K562 (cell line): ENCODE measurements around the gene SOWAHA. TPM values are rescaled to one million over a fixed set of nuclear protein-coding genes. Genes with fewer than 3 reads are reported as not detected.

Experiments
- ATF6 ChIP-seq: sonication (generic); formaldehyde crosslinking; IDR thresholded peaks from 2 replicates; pipeline ENCODE4 v1.4.0; 2020; ENCODE audit warnings: mild to moderate bottlenecking, missing genetic modification reagents
- ATF7 ChIP-seq: fragments of 450-650 bp; IDR thresholded peaks from 2 replicates; pipeline ENCODE4 v1.7.1; 2014; ENCODE audit warnings: mild to moderate bottlenecking, moderate library complexity
- CAMTA2 ChIP-seq: fragments of 250-450 bp; sonication (Bioruptor Pico); conservative IDR thresholded peaks from 2 replicates; pipeline ENCODE4 v1.5.1; 2022
- CBFA2T2 ChIP-seq: fragments of 450-650 bp; conservative IDR thresholded peaks from 2 replicates; pipeline ENCODE4 v1.6.1; 2017; ENCODE audit warnings: mild to moderate bottlenecking
- CTBP1 ChIP-seq: fragments of 450-650 bp; IDR thresholded peaks from 2 replicates; pipeline ENCODE4 v1.6.1; 2016; ENCODE audit warnings: borderline replicate concordance
- DPF2 ChIP-seq: fragments of 450-650 bp; IDR thresholded peaks from 2 replicates; pipeline ENCODE4 v1.6.1; 2016
- ETV6 ChIP-seq, 3 experiments: fragments of 150-350 bp in 1 of 3; sonication (generic) in 1 of 3; formaldehyde crosslinking in 1 of 3; IDR thresholded peaks; 2 replicates each; pipeline versions ENCODE4 v1.6.1 to v1.8.0; 2014 to 2022; ENCODE audit warnings: borderline replicate concordance in 2 of 3, low read depth in 2 of 3, antibody characterized with exemption in 1 of 3, low read length in 1 of 3, mild to moderate bottlenecking in 1 of 3, missing genetic modification reagents in 1 of 3
- GABPA ChIP-seq: fragments of 200-800 bp; sonication (Bioruptor generic); conservative IDR thresholded peaks from 2 replicates; pipeline ENCODE4 v1.6.1; 2016; ENCODE audit warnings: low read depth, missing genetic modification characterization, missing compliant biosample characterization
- HDAC2 ChIP-seq: fragments of 450-650 bp; IDR thresholded peaks from 2 replicates; pipeline ENCODE4 v1.6.1; 2016; ENCODE audit warnings: mild to moderate bottlenecking
- L3MBTL2 ChIP-seq: fragments of 450-650 bp; IDR thresholded peaks from 2 replicates; pipeline ENCODE4 v1.6.1; 2016; ENCODE audit warnings: mild to moderate bottlenecking, moderate library complexity
- MECOM ChIP-seq: fragments of 250-450 bp; sonication (Bioruptor Pico); IDR thresholded peaks from 2 replicates; pipeline ENCODE4 v1.8.0; 2022; ENCODE audit warnings: inconsistent platforms
- MEF2A ChIP-seq: IDR thresholded peaks from 2 replicates; pipeline ENCODE4 v1.6.1; 2011; ENCODE audit warnings: low read depth, mild to moderate bottlenecking, low read length, moderate library complexity; ENCODE audit not compliant: control insufficient read depth
- MEIS2 ChIP-seq: fragments of 450-650 bp; IDR thresholded peaks from 2 replicates; pipeline ENCODE4 v1.6.1; 2014; ENCODE audit warnings: mild to moderate bottlenecking; ENCODE audit not compliant: partially characterized antibody
- MYC ChIP-seq, 2 experiments: fragments of 250-450 bp in 1 of 2; sonication (Bioruptor Pico) in 1 of 2; IDR thresholded peaks; 2 replicates each; pipeline versions ENCODE4 v1.5.1 to v1.6.1; 2012 to 2021; ENCODE audit warnings: low read depth in 2 of 2, borderline replicate concordance in 1 of 2, improper control_type of control experiment in 1 of 2, low read length in 1 of 2, mild to moderate bottlenecking in 1 of 2, moderate library complexity in 1 of 2
- MYNN ChIP-seq, 2 experiments: sonication (generic); formaldehyde crosslinking in 1 of 2; IDR thresholded peaks; 2 replicates each; pipeline versions ENCODE4 v1.5.0 to v1.6.1; 2016 to 2020; ENCODE audit warnings: antibody characterized with exemption in 1 of 2, missing genetic modification reagents in 1 of 2
- NEUROD1 ChIP-seq: fragments of 150-350 bp; IDR thresholded peaks from 2 replicates; pipeline ENCODE4 v1.6.1; 2014; ENCODE audit warnings: borderline replicate concordance, low read length, low read depth; ENCODE audit not compliant: partially characterized antibody
- PHF8 ChIP-seq: fragments of 200-600 bp; sonication (generic); IDR thresholded peaks from 2 replicates; pipeline ENCODE4 v1.6.1; 2012; ENCODE audit warnings: mixed run types, mild to moderate bottlenecking, inconsistent platforms, low read length, moderate library complexity, borderline replicate concordance
- SMARCA4 ChIP-seq: fragments of 450-650 bp; IDR thresholded peaks from 2 replicates; pipeline ENCODE4 v1.6.1; 2016
- SOX6 ChIP-seq: fragments of 450-650 bp; IDR thresholded peaks from 2 replicates; pipeline ENCODE4 v1.6.1; 2014; ENCODE audit warnings: mild to moderate bottlenecking
- TCF3 ChIP-seq: sonication (generic); formaldehyde crosslinking; IDR thresholded peaks from 2 replicates; pipeline ENCODE4 v1.4.0; 2020; ENCODE audit warnings: mild to moderate bottlenecking, missing genetic modification reagents
- ZEB2 ChIP-seq: fragments of 450-650 bp; IDR thresholded peaks from 2 replicates; pipeline ENCODE4 v1.6.1; 2016
- ZNF263 ChIP-seq: sonication (generic); formaldehyde crosslinking; IDR thresholded peaks from 2 replicates; pipeline ENCODE4 v1.8.0; 2022; ENCODE audit warnings: mild to moderate bottlenecking, missing genetic modification reagents, borderline replicate concordance
- ZNF583 ChIP-seq: fragments of 250-450 bp; sonication (Bioruptor Pico); IDR thresholded peaks from 2 replicates; pipeline ENCODE4 v1.4.0; 2020
- polyA plus RNA-seq, 8 experiments: library from polyadenylated mRNA; depleted of rRNA in 4 of 8; stranded (reverse) in 5 of 8; unstranded in 3 of 8; fragments of >200 nt; fragmentation: Nextera tagmentation in 2 of 8; fragmentation: Illumina TruSeq in 1 of 8; extraction: Ambion mirVana in 2 of 8; extraction: Trizol in 1 of 8; gene quantifications; 2 replicates each; pipeline versions ENCODE4 v1.2.1 to v1.2.3, GENCODE V29; 2011 to 2014; ENCODE audit warnings: inconsistent platforms in 1 of 8, missing spikeins in 1 of 8
- total RNA-seq, 7 experiments: library from RNA; depleted of rRNA in 6 of 7; stranded (reverse); fragments of >200 nt in 6 of 7; fragmentation: Illumina TruSeq in 2 of 7; extraction: Trizol in 2 of 7; gene quantifications; 2 replicates each; pipeline versions ENCODE4 v1.2.1 to v1.2.3, GENCODE V29; 2011 to 2021; ENCODE audit warnings: low replicate concordance in 1 of 7
- TF ChIP-seq, protein P1 (sequence below): fragments of 450-650 bp; IDR thresholded peaks from 2 replicates; pipeline ENCODE4 v1.6.1; 2016
- TF ChIP-seq, protein P2 (sequence below): IDR thresholded peaks from 2 replicates; pipeline ENCODE4 v1.6.1; 2014; ENCODE audit warnings: antibody characterized with exemption

SOWAHA gene
- total and polyA plus RNA-seq, 9 of the 15 experiments (the other 6 are each of a cell fraction or from before 2014, with no cell fraction given) = not detected

DNA sequence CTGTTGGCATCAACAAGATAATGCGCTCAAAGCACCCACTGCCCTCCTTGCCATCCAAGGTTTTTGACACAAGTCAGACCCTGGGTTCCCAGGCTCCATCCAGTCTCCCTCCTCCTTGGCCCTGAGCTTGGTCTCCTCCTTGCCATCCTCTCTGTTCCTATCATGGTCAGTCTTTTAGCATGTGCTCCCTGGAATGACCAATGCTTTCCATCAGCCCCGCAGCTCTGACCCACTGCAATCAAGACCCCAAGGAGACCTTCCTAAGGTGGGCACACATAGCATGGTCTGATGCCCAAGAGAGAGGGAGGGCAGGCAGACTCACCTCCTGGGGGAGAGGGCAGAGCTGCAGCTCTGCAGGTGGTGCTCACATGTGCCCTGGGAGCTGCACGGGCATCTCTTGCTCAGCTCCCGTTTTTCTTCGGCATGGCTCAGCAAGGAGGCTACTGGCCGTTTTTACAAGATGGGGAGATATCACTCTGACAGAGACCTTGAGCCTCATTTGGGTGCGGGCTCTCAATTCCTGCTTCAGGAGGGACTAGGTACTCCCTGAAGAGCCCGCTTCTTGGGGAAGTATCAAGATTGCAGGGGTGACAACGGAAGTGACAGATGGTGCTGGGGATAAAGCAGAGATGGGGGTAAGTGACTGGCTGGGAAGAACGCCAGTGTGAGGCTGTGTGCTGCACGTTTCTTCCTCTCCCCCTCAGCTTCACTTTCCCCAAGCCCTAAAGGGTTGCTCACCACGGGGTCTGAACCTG, 39.3 kb upstream of the SOWAHA start (continued):
- no peak for TF ChIP-seq MEF2A
- peak; percentile 78 for TF ChIP-seq CTBP1
- TF ChIP-seq SOX6 = peak; percentile 39; the same call in 1 of the 2 replicates
- TF ChIP-seq MEIS2 = peak; percentile 64
- peak; percentile 41; the same call in 1 of the 2 replicates for TF ChIP-seq ATF7
- peak; percentile 53; the same call in 1 of the 2 replicates for TF ChIP-seq MYC (IDR thresholded peaks at IDR 0.05; ENCODE audit: low read depth, low read length)
- 0 out of 2 replicates have a peak, but pooled peaks have one; percentile 25 for TF ChIP-seq MYC (CRISPR knock-in tag; IDR thresholded peaks at IDR 0.05; ENCODE audit: borderline replicate concordance, low read depth)
- peak; percentile 68 for TF ChIP-seq TCF3 (CRISPR knock-in tag)
- TF ChIP-seq GABPA = peak; percentile 28; the same call in 1 of the 2 replicates
- no peak for TF ChIP-seq NEUROD1
- TF ChIP-seq L3MBTL2 = peak; percentile 41
- no peak for TF ChIP-seq PHF8
- TF ChIP-seq ZEB2 = peak; percentile 59; the same call in 1 of the 2 replicates
- TF ChIP-seq ETV6 (IDR thresholded peaks at IDR 0.05; ENCODE audit: borderline replicate concordance in 1 of 2, low read depth in 2 of 2, low read length in 1 of 2) = peak; percentile 66 to 95; a peak in 3 of 4 replicates
- no peak for TF ChIP-seq ETV6 (CRISPR knock-in tag; IDR thresholded peaks at IDR 0.05; ENCODE audit: borderline replicate concordance)
- peak; percentile 73 for TF ChIP-seq DPF2
- 0 out of 2 replicates have a peak, but pooled peaks have one; percentile 6 for TF ChIP-seq ZNF583
- TF ChIP-seq MECOM (CRISPR knock-in tag) = no peak
- TF ChIP-seq, protein P1, sequence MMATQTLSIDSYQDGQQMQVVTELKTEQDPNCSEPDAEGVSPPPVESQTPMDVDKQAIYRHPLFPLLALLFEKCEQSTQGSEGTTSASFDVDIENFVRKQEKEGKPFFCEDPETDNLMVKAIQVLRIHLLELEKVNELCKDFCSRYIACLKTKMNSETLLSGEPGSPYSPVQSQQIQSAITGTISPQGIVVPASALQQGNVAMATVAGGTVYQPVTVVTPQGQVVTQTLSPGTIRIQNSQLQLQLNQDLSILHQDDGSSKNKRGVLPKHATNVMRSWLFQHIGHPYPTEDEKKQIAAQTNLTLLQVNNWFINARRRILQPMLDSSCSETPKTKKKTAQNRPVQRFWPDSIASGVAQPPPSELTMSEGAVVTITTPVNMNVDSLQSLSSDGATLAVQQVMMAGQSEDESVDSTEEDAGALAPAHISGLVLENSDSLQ = peak; percentile 71
- peak; percentile 56 for TF ChIP-seq SMARCA4
- peak; percentile 28; the same call in 1 of the 2 replicates for TF ChIP-seq ZNF263 (CRISPR knock-in tag)
- TF ChIP-seq MYNN (IDR thresholded peaks at IDR 0.05) = 0 out of 2 replicates have a peak, but pooled peaks have one; percentile 13
- no peak for TF ChIP-seq MYNN (CRISPR knock-in tag; IDR thresholded peaks at IDR 0.05)
- peak; percentile 44 for TF ChIP-seq CBFA2T2
- TF ChIP-seq CAMTA2 = no peak
- TF ChIP-seq, protein P2, sequence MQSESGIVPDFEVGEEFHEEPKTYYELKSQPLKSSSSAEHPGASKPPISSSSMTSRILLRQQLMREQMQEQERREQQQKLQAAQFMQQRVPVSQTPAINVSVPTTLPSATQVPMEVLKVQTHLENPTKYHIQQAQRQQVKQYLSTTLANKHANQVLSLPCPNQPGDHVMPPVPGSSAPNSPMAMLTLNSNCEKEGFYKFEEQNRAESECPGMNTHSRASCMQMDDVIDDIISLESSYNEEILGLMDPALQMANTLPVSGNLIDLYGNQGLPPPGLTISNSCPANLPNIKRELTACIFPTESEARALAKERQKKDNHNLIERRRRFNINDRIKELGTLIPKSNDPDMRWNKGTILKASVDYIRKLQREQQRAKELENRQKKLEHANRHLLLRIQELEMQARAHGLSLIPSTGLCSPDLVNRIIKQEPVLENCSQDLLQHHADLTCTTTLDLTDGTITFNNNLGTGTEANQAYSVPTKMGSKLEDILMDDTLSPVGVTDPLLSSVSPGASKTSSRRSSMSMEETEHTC = no peak
- peak; percentile 57; the same call in 1 of the 2 replicates for TF ChIP-seq HDAC2
- no peak for TF ChIP-seq ATF6 (CRISPR knock-in tag)
